SK-N-SH (cell line): ENCODE results near the gene PARP8. TPM values are rescaled to one million over a fixed set of nuclear protein-coding genes. Genes with fewer than 3 reads are reported as not detected.

ENCODE experiments used
- CTCF ChIA-PET: fragments of 300-600, 350-600 bp; formaldehyde crosslinking; extraction: SDS; loops from one replicate; lab custom pipeline; 2021; lab: Yijun Ruan, JAX
- POLR2A ChIA-PET: fragments of 350-600 bp; sonication (Branson Sonifier 250); formaldehyde crosslinking; extraction: SDS; loops from one replicate; lab custom pipeline; 2020; ENCODE audit warnings: antibody characterized with exemption, inconsistent platforms; lab: Yijun Ruan, JAX
- DNase-seq: peaks from one replicate; pipeline ENCODE4 v3.0.0; 2012
- H2AFZ ChIP-seq: fragments of 200-600 bp; sonication (generic); 2 replicates; pipeline ENCODE4 v1.8.1; 2016; ENCODE audit warnings: antibody characterized with exemption, mild to moderate bottlenecking, low read depth
- H3F3A ChIP-seq: fragments of 200-600 bp; sonication (generic); replicated peaks from 2 replicates; pipeline ENCODE3; 2016; ENCODE audit warnings: antibody characterized with exemption, mild to moderate bottlenecking; ENCODE audit not compliant: insufficient read depth
- H3K27ac ChIP-seq, 2 experiments: fragments of 200-500 bp in 1 of 2; fragments of 200-600 bp in 1 of 2; sonication (Bioruptor generic) in 1 of 2; sonication (generic), shearing (Covaris generic) in 1 of 2; 2 replicates each; pipeline versions ENCODE4 v1.5.1 to v1.6.1; 2014 to 2016; ENCODE audit warnings: low read depth in 2 of 2, inconsistent platforms in 1 of 2, low read length in 1 of 2, mild to moderate bottlenecking in 1 of 2, mixed read lengths in 1 of 2
- H3K27me3 ChIP-seq: fragments of 200-600 bp; sonication (generic), shearing (Covaris generic); 2 replicates; pipeline ENCODE4 v1.6.1; 2016; ENCODE audit warnings: mixed run types; ENCODE audit not compliant: insufficient read depth
- H3K36me3 ChIP-seq, 2 experiments: fragments of 200-500 bp in 1 of 2; fragments of 200-600 bp in 1 of 2; sonication (Bioruptor generic) in 1 of 2; sonication (generic) in 1 of 2; replicated peaks in 1 of 2; 2 replicates each; pipeline versions ENCODE3 to v1.5.1; 2014 to 2016; ENCODE audit warnings: low read length in 1 of 2, mild to moderate bottlenecking in 1 of 2; ENCODE audit not compliant: insufficient read depth in 2 of 2, control insufficient read depth in 1 of 2
- H3K4me1 ChIP-seq, 2 experiments: fragments of 200-500 bp in 1 of 2; fragments of 200-600 bp in 1 of 2; sonication (Bioruptor generic) in 1 of 2; sonication (generic), shearing (Covaris generic) in 1 of 2; 2 replicates each; pipeline versions ENCODE4 v1.5.1 to v1.6.1; 2014 to 2016; ENCODE audit warnings: low read depth in 1 of 2, low read length in 1 of 2, mixed run types in 1 of 2; ENCODE audit not compliant: insufficient read depth in 2 of 2, control insufficient read depth in 1 of 2
- H3K4me2 ChIP-seq: fragments of 200-600 bp; sonication (generic), shearing (Covaris generic); 2 replicates; pipeline ENCODE4 v1.6.1; 2017; ENCODE audit warnings: mixed run types
- H3K4me3 ChIP-seq, 2 experiments: fragments of 200-500 bp in 1 of 2; fragments of 200-600 bp in 1 of 2; sonication (Bioruptor generic) in 1 of 2; sonication (generic), shearing (Covaris generic) in 1 of 2; 2 replicates each; pipeline versions ENCODE4 v1.5.1 to v1.8.1; 2014 to 2016; ENCODE audit warnings: low read depth in 2 of 2, inconsistent platforms in 1 of 2, low read length in 1 of 2, mild to moderate bottlenecking in 1 of 2, mixed read lengths in 1 of 2, moderate library complexity in 1 of 2
- H3K79me2 ChIP-seq: fragments of 200-600 bp; sonication (generic); 2 replicates; pipeline ENCODE4 v1.8.1; 2017; ENCODE audit warnings: mild to moderate bottlenecking; ENCODE audit not compliant: insufficient read depth
- H3K9ac ChIP-seq: fragments of 200-600 bp; sonication (generic); 2 replicates; pipeline ENCODE4 v1.6.1; 2017; ENCODE audit warnings: mixed run types
- H3K9me2 ChIP-seq: fragments of 200-600 bp; sonication (generic); 2 replicates; pipeline ENCODE4 v1.6.1; 2017; ENCODE audit warnings: mixed run types
- H3K9me3 ChIP-seq: fragments of 200-600 bp; sonication (generic); 2 replicates; pipeline ENCODE4 v1.6.1; 2017; ENCODE audit warnings: mixed run types, mild to moderate bottlenecking, moderate library complexity
- H4K20me1 ChIP-seq: fragments of 200-600 bp; sonication (generic); 2 replicates; pipeline ENCODE4 v1.6.1; 2017; ENCODE audit warnings: mild to moderate bottlenecking, mixed run types; ENCODE audit not compliant: insufficient read depth
- FOSL2 ChIP-seq: IDR thresholded peaks from 2 replicates; pipeline ENCODE4 v1.4.0; 2012; ENCODE audit warnings: low read depth, mild to moderate bottlenecking, moderate library complexity, borderline replicate concordance
- FOXJ3 ChIP-seq: sonication (generic); formaldehyde crosslinking; IDR thresholded peaks from 2 replicates; pipeline ENCODE4 v1.5.1; 2020; ENCODE audit warnings: mild to moderate bottlenecking, missing genetic modification reagents
- GABPA ChIP-seq: IDR thresholded peaks from 2 replicates; pipeline ENCODE4 v1.4.0; 2012; ENCODE audit warnings: low read depth, mild to moderate bottlenecking
- GATA2 ChIP-seq: sonication (generic); formaldehyde crosslinking; IDR thresholded peaks from 2 replicates; pipeline ENCODE4 v1.5.0; 2020; ENCODE audit warnings: mild to moderate bottlenecking, missing genetic modification reagents
- JUND ChIP-seq: IDR thresholded peaks from 2 replicates; pipeline ENCODE4 v1.4.0; 2012
- MEF2A ChIP-seq: IDR thresholded peaks from 2 replicates; pipeline ENCODE4 v1.4.0; 2012; ENCODE audit warnings: low read depth, borderline replicate concordance
- NFIC ChIP-seq: IDR thresholded peaks from 2 replicates; pipeline ENCODE4 v1.4.0; 2012; ENCODE audit warnings: borderline replicate concordance
- POLR2AphosphoS5 ChIP-seq: IDR thresholded peaks from 2 replicates; pipeline ENCODE4 v1.6.1; 2012; ENCODE audit warnings: low read depth, low read length
- RCOR1 ChIP-seq: fragments of 150-350 bp; IDR thresholded peaks from 2 replicates; pipeline ENCODE4 v1.6.1; 2017; ENCODE audit warnings: antibody characterized with exemption, low read length
- RFX5 ChIP-seq: IDR thresholded peaks from 2 replicates; pipeline ENCODE4 v1.6.1; 2012; ENCODE audit warnings: mild to moderate bottlenecking, improper control_type of control experiment, low read length
- RXRA ChIP-seq: IDR thresholded peaks from 2 replicates; pipeline ENCODE4 v1.4.0; 2012; ENCODE audit warnings: low read depth, mild to moderate bottlenecking, borderline replicate concordance
- SMC3 ChIP-seq: IDR thresholded peaks from 2 replicates; pipeline ENCODE4 v1.6.1; 2012; ENCODE audit warnings: low read depth, low read length, improper control_type of control experiment
- WGBS: methylation state at CpG from one replicate; pipeline ENCODE4 v1.1.6; 2017; ENCODE audit warnings: low lambda C conversion rate; 5-methylcytosine and 5-hydroxymethylcytosine counted together
- polyA plus RNA-seq, 3 experiments: library from polyadenylated mRNA; depleted of rRNA; stranded (reverse); fragments of >200 nt; gene quantifications; 2 replicates each; pipeline ENCODE4 v1.2.3, GENCODE V29; 2012
- TF ChIP-seq, protein P1 (sequence below): IDR thresholded peaks from 2 replicates; pipeline ENCODE4 v1.4.0; 2012; ENCODE audit warnings: low read depth, borderline replicate concordance
- TF ChIP-seq, protein P2 (sequence below): fragments of 150-350 bp; IDR thresholded peaks from 2 replicates; pipeline ENCODE4 v1.6.1; 2017; ENCODE audit warnings: antibody characterized with exemption, low read length, low read depth, borderline replicate concordance
- TF ChIP-seq, protein P3 (sequence below): IDR thresholded peaks from 2 replicates; pipeline ENCODE4; 2012
- TF ChIP-seq, protein P4 (sequence below): IDR thresholded peaks from 2 replicates; pipeline ENCODE4 v1.4.0; 2012; ENCODE audit warnings: low read depth, borderline replicate concordance
- TF ChIP-seq, protein P5 (sequence below): IDR thresholded peaks from 2 replicates; pipeline ENCODE4 v1.4.0; 2012; ENCODE audit warnings: low read depth

The PARP8 gene
- polyA plus RNA-seq, 1 of the 3 experiments (the other 2 are of a cell fraction): 6.2 TPM

DNA sequence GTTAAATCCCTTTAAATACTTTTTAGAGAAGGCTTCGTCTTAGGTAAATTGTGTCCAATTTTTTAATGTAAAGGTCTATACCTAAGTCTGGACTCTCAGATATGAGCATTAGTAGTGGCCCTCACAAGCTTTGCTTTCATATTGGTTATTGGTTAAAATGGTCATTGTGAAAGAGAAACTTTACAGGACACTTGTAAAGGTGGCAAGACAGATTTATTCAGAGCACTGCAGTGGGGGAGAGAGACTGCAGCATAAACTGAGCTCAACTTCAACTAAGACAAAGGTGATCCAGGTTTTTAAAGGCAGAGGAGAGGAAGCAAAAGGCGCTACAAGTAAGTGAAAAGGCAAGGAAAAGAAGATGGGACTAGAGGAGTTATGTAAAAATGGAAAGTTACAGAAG lies 157.7 kb downstream of the PARP8 start:
- H2AFZ ChIP-seq: no peak overlapping the region
- H3K79me2 ChIP-seq: no peaks in the 10 kb centered on the region
- no peaks in the 10 kb centered on the region; a peak in 1 of 4 replicates for H3K4me1 ChIP-seq
- H3K9ac ChIP-seq: no peak overlapping the region
- DNase-seq: no peak
- WGBS: 84% methylated on average over 2 of the region's 2 CpGs
- H3K4me2 ChIP-seq: no peak overlapping the region
- CTCF ChIA-PET: no interaction called here
- peaks cover 22% of the 10 kb centered on the region in 2 experiments for H3K36me3 ChIP-seq
- no peaks in the 10 kb centered on the region for H3F3A ChIP-seq
- no peak overlapping the region for H3K4me3 ChIP-seq
- no peak for TF ChIP-seq JUND
- TF ChIP-seq NFIC: no peak
- TF ChIP-seq, protein P1, sequence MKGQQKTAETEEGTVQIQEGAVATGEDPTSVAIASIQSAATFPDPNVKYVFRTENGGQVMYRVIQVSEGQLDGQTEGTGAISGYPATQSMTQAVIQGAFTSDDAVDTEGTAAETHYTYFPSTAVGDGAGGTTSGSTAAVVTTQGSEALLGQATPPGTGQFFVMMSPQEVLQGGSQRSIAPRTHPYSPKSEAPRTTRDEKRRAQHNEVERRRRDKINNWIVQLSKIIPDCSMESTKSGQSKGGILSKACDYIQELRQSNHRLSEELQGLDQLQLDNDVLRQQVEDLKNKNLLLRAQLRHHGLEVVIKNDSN: no peak
- TF ChIP-seq MEF2A: no peak
- TF ChIP-seq GATA2: no peak
- no peak for TF ChIP-seq FOXJ3 (CRISPR knock-in tag)
- TF ChIP-seq SMC3: no peak
- TF ChIP-seq POLR2AphosphoS5: no peak
- no peak for TF ChIP-seq RCOR1
- H3K27ac ChIP-seq: no peak overlapping the region
- H4K20me1 ChIP-seq: no peaks in the 10 kb centered on the region
- no peaks in the 10 kb centered on the region for H3K9me3 ChIP-seq
- POLR2A ChIA-PET: no interaction called here
- no peaks in the 10 kb centered on the region for H3K9me2 ChIP-seq
- no peaks in the 10 kb centered on the region for H3K27me3 ChIP-seq

DNA sequence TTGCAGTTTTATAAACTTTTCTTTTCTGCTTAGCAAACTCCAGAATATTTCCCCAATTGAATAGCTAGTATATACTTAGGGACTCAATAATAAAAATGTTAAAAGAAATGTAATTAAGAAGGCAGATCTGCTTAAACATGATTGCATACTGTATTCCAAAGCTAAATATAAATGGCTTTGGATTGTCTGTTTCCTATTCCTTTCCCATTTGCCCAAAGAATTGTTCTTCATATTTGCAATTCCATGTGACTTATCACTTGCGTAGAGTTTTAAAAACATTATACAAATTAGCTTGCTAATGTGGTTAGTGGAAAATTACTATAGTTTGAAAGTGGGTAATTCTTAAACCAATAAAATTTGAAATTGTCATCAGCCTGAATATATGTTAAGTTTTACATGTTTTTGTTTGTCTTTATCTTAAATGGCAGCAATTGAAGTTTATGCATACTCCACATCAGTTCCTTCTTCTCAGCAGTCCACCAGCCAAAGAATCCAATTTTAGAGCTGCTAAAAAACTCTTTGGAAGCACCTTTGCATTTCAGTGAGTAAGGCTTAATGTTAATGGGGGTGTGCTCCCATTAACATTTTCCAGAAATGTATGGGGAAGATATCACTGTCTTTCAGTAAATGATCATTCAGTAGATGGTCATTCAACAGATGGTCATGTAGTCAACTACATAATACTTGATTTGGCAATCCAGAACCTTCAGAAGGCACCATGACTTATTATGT lies 161.2 kb downstream of the PARP8 start:
- Histone ChIP-seq H3K4me3 (no peak overlapping the region), H3K9me2 (no peaks in the 10 kb centered on the region), H3K4me2 (no peak overlapping the region), H3F3A (no peaks in the 10 kb centered on the region), H3K36me3 (peaks cover 14 to 21% of the 10 kb centered on the region in 2 experiments), H3K79me2 (no peaks in the 10 kb centered on the region), H3K27ac (no peak overlapping the region), H3K9ac (no peak overlapping the region), H3K9me3 (no peaks in the 10 kb centered on the region), H2AFZ (no peak overlapping the region), H3K27me3 (no peaks in the 10 kb centered on the region), H3K4me1 (no peaks in the 10 kb centered on the region; a peak in 1 of 4 replicates), H4K20me1 (no peaks in the 10 kb centered on the region)
- 90% methylated on average over 1 of the region's 1 CpG for WGBS
- POLR2A ChIA-PET: no interaction called here
- DNase-seq: no peak
- TF ChIP-seq, protein P2, sequence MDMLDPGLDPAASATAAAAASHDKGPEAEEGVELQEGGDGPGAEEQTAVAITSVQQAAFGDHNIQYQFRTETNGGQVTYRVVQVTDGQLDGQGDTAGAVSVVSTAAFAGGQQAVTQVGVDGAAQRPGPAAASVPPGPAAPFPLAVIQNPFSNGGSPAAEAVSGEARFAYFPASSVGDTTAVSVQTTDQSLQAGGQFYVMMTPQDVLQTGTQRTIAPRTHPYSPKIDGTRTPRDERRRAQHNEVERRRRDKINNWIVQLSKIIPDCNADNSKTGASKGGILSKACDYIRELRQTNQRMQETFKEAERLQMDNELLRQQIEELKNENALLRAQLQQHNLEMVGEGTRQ: no peak
- TF ChIP-seq GATA2 (no peak), MEF2A (no peak), FOXJ3 (CRISPR knock-in tag) (no peak), POLR2AphosphoS5 (no peak), GABPA (no peak), FOSL2 (no peak), RXRA (no peak), RFX5 (no peak), SMC3 (no peak)
- TF ChIP-seq, protein P3, sequence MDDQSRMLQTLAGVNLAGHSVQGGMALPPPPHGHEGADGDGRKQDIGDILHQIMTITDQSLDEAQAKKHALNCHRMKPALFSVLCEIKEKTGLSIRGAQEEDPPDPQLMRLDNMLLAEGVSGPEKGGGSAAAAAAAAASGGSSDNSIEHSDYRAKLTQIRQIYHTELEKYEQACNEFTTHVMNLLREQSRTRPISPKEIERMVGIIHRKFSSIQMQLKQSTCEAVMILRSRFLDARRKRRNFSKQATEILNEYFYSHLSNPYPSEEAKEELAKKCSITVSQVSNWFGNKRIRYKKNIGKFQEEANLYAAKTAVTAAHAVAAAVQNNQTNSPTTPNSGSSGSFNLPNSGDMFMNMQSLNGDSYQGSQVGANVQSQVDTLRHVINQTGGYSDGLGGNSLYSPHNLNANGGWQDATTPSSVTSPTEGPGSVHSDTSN: no peak
- TF ChIP-seq, protein P4, sequence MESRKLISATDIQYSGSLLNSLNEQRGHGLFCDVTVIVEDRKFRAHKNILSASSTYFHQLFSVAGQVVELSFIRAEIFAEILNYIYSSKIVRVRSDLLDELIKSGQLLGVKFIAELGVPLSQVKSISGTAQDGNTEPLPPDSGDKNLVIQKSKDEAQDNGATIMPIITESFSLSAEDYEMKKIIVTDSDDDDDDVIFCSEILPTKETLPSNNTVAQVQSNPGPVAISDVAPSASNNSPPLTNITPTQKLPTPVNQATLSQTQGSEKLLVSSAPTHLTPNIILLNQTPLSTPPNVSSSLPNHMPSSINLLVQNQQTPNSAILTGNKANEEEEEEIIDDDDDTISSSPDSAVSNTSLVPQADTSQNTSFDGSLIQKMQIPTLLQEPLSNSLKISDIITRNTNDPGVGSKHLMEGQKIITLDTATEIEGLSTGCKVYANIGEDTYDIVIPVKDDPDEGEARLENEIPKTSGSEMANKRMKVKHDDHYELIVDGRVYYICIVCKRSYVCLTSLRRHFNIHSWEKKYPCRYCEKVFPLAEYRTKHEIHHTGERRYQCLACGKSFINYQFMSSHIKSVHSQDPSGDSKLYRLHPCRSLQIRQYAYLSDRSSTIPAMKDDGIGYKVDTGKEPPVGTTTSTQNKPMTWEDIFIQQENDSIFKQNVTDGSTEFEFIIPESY: no peak
- TF ChIP-seq, protein P5, sequence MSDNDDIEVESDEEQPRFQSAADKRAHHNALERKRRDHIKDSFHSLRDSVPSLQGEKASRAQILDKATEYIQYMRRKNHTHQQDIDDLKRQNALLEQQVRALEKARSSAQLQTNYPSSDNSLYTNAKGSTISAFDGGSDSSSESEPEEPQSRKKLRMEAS: no peak
- CTCF ChIA-PET: interaction anchor here (0.9 kb wide), 1 partner anchor 76 kb away, joined by 3 read pairs; no protein-coding TSS in a partner anchor
